Thyroid gland (tissue), 4 donors: Measurements from ENCODE around the gene CHST7. TPM values are rescaled to one million over a fixed set of nuclear protein-coding genes. Genes with fewer than 3 reads are reported as not detected.

ENCODE experiments used
- DNase-seq, 2 donors: peaks; one replicate each; pipeline ENCODE4 v3.0.0-alpha.2; 2019
- H3K27ac ChIP-seq, 3 donors: fragments of 200-600 bp; sonication (generic); 1 replicate in 2 of 3; 2 replicates in 1 of 3; pipeline ENCODE4 v1.5.1; 2016 to 2019; ENCODE audit warnings: mild to moderate bottlenecking in 1 of 3, moderate library complexity in 1 of 3
- H3K27me3 ChIP-seq: fragments of 200-600 bp; sonication (generic); one replicate; pipeline ENCODE4 v1.5.1; 2019
- H3K36me3 ChIP-seq, 2 donors: fragments of 200-600 bp; sonication (generic); one replicate each; pipeline ENCODE4 v1.5.1; 2016 to 2019
- H3K4me1 ChIP-seq, 2 donors: fragments of 200-600 bp; sonication (generic); one replicate each; pipeline ENCODE4 v1.5.1; 2017 to 2019
- H3K4me3 ChIP-seq, 3 donors: fragments of 200-600 bp; sonication (generic); replicated peaks in 1 of 3; 1 replicate in 2 of 3; 2 replicates in 1 of 3; pipeline ENCODE4 v1.5.1; 2016; ENCODE audit warnings: mild to moderate bottlenecking in 1 of 3
- H3K9me3 ChIP-seq: fragments of 200-600 bp; sonication (generic); one replicate; pipeline ENCODE4 v1.5.1; 2017
- POLR2A ChIP-seq, 2 donors: fragments of 450-650 bp; IDR thresholded peaks; one replicate each; pipeline ENCODE4 v1.6.1; 2017; ENCODE audit warnings: antibody characterized with exemption in 2 of 2, mild to moderate bottlenecking in 2 of 2, moderate library complexity in 1 of 2
- WGBS, 2 donors: methylation state at CpG; one replicate each; pipeline ENCODE4 v1.1.5; 2017; 5-methylcytosine and 5-hydroxymethylcytosine counted together
- intact Hi-C: fragments of 100-400 bp; cut with DNase I; formaldehyde crosslinking; loops from one replicate; pipeline ENCODE4 v1.15.1; 2023
- total RNA-seq, 4 donors: library from RNA; depleted of rRNA; stranded (reverse); fragments of >200 nt; gene quantifications; one replicate each; pipeline ENCODE4 v1.2.3, GENCODE V29; 2016
- TF ChIP-seq, protein P1 (sequence below), 6 experiments: fragments of 200-600 bp in 3 of 6; fragments of 450-650 bp in 3 of 6; sonication (generic) in 3 of 6; IDR thresholded peaks; one replicate each; pipeline ENCODE4 v1.5.1; 2016 to 2019; ENCODE audit warnings: antibody characterized with exemption in 6 of 6, mild to moderate bottlenecking in 2 of 6, inconsistent platforms in 1 of 6, moderate library complexity in 1 of 6

CHST7 gene
- total RNA-seq, 4 donors from 2014 or later, result 9.0 to 28.5 (median 20.4) TPM

DNA sequence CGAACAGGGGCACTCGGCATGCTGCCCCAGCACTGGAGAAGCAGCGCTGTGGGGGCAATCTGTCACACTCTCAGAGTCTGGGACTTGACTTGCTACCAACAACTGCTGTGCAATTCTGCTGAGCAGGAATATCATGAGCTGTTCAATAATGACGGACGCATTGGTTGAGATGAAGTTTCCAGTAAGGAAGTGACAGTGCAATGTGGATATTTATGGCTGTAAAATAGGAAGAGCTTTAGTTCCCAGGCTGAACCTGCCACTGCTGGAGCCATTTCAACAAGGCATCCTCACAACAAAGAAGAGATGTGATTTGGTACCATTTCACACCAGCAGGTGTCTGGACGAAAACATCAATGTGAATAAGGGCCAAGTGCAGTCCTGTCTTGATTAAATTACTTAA lies 24.2 kb downstream of the CHST7 start:
- intact Hi-C loops, result no loop called here
- WGBS, 2 donors, result 83% methylated on average over 1 to 6 of the region's 6 CpGs
- no peak overlapping the region for H3K4me3 ChIP-seq
- H3K27ac ChIP-seq, result no peak overlapping the region
- no peaks in the 10 kb centered on the region for H3K36me3 ChIP-seq
- H3K4me1 ChIP-seq, result no peaks in the 10 kb centered on the region
- no peaks in the 10 kb centered on the region for H3K27me3 ChIP-seq
- H3K9me3 ChIP-seq, result no peaks in the 10 kb centered on the region
- no peak for DNase-seq
- TF ChIP-seq, protein P1, sequence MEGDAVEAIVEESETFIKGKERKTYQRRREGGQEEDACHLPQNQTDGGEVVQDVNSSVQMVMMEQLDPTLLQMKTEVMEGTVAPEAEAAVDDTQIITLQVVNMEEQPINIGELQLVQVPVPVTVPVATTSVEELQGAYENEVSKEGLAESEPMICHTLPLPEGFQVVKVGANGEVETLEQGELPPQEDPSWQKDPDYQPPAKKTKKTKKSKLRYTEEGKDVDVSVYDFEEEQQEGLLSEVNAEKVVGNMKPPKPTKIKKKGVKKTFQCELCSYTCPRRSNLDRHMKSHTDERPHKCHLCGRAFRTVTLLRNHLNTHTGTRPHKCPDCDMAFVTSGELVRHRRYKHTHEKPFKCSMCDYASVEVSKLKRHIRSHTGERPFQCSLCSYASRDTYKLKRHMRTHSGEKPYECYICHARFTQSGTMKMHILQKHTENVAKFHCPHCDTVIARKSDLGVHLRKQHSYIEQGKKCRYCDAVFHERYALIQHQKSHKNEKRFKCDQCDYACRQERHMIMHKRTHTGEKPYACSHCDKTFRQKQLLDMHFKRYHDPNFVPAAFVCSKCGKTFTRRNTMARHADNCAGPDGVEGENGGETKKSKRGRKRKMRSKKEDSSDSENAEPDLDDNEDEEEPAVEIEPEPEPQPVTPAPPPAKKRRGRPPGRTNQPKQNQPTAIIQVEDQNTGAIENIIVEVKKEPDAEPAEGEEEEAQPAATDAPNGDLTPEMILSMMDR (IDR thresholded peaks at IDR 0.05), result no peak
- TF ChIP-seq POLR2A (IDR thresholded peaks at IDR 0.05), result no peak

DNA sequence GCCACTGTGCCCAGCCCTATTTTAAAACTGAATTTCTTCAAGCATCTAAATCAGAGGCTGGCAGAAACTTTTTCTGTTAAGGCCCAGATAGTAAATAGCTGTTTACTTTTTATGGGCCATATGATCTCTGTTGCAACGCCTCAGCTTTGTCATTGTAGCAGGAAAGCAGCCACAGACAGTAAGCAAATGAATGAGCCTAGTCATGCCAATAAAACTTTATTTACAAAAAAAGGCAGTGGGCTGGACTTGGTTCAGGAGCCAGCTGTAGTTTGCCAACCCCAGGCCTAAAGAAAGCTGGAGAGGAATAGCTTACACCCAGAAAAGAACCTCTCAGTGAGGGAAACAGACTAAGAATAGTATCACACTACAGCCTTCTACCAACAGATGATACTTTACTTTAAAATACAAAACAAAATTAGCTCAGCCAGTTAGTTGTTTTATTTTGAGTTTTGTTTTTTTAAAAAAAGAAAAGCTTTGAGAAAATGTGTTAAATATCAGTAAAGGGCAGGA lies 25.5 kb downstream of the CHST7 start:
- Histone ChIP-seq H3K27ac (no peak overlapping the region), H3K27me3 (no peaks in the 10 kb centered on the region), H3K36me3 (no peaks in the 10 kb centered on the region), H3K4me3 (no peak overlapping the region), H3K4me1 (no peaks in the 10 kb centered on the region), H3K9me3 (no peaks in the 10 kb centered on the region)
- no peak for DNase-seq
- intact Hi-C loops, result no loop called here
- 0% methylated on average over 1 of the region's 1 CpG; no CpG with 5 or more reads in 1 of the 2 donors for WGBS, 2 donors
- TF ChIP-seq, protein P1 (IDR thresholded peaks at IDR 0.05), result no peak
- no peak for TF ChIP-seq POLR2A (IDR thresholded peaks at IDR 0.05)

DNA sequence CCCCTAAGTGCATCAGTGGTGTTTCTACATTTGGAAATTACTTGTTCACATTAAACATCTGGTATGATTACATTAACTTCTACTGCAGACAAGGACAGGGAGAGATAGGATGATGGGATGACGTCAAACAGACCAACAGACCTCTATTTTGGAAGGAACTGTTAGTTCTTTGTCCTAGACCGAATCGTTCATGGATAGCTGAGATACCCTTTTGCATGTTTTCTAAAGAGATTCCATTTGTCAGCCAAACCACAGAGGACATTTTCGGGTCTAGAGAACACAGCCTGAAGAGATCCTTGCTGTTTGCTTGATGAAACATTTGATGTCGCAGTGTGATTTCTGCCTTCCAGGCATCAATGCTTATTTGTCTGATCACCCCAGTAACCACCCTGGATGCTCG lies 27.7 kb downstream of the CHST7 start:
- Histone ChIP-seq H3K27ac (no peak overlapping the region), H3K4me1 (no peaks in the 10 kb centered on the region), H3K4me3 (no peak overlapping the region), H3K9me3 (no peaks in the 10 kb centered on the region), H3K36me3 (no peaks in the 10 kb centered on the region), H3K27me3 (no peaks in the 10 kb centered on the region)
- intact Hi-C loops, result no loop called here
- WGBS, 2 donors, result 63 to 78% methylated on average over 6 of the region's 6 CpGs
- DNase-seq, result no peak
- TF ChIP-seq POLR2A (IDR thresholded peaks at IDR 0.05), result no peak
- TF ChIP-seq, protein P1 (IDR thresholded peaks at IDR 0.05), result no peak

DNA sequence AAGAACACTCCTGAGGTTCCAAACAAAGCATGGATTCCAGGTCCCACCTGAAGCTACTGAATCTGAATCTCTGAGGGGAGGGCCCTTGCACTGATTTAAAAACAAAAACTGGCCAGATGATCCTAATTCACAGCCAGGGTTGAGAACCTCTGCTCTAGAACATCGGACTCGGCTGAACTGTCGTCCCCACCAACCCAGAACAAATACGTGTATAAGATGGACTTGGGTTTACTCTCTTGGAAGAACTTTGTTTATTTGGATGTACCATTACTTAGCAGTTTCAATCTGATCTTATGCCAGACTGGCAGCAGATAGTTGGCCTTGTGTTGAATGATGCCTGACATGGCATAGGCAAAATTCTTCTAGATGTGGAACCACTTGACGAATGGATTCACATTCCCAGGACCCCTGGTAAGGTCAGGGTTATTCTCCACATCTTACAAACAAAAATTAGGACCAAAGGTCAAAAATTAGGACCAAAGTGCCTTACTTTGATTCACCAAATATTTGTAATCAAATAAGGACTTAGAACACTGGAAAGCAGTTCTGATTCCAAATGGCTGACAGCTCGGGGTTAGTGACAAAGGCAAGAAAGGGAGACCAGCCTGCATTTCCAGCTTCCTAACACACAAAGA lies 29.0 kb downstream of the CHST7 start:
- intact Hi-C loops, result no loop called here
- 95 to 96% methylated on average over 6 of the region's 6 CpGs for WGBS, 2 donors

DNA sequence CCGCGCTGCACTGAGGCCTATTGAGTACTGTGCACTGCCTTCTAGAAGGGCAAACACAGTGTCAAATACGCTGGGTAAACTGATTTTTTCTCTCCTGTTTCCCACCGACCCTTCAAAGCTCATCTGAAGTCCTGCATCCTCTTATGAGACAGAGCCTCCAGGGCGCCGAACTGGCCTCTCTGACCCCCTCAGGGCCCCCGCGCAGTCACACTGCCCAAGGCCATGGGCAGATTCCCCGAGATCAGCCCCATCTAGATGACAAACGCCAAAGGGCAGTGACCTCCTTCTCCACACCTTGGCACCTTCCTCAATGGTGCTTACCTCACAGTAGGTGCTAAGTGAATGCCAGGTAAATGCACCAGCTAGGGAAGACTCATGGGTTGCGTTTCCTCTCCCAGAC lies 34.4 kb downstream of the CHST7 start:
- TF ChIP-seq, protein P1 (IDR thresholded peaks at IDR 0.05), result no peak
- no peak for TF ChIP-seq POLR2A (IDR thresholded peaks at IDR 0.05)
- Histone ChIP-seq H3K4me1 (no peaks in the 10 kb centered on the region), H3K36me3 (no peaks in the 10 kb centered on the region), H3K9me3 (no peaks in the 10 kb centered on the region), H3K27me3 (no peaks in the 10 kb centered on the region), H3K27ac (no peak overlapping the region), H3K4me3 (no peak overlapping the region)
- DNase-seq, result no peak
- intact Hi-C loops, result no loop called here
- WGBS, 2 donors, result 66 to 79% methylated on average over 8 to 9 of the region's 11 CpGs

More for the DNA sequence above, 29.0 kb downstream of the CHST7 start:
- H3K36me3 ChIP-seq, result no peaks in the 10 kb centered on the region
- no peak for DNase-seq
- H3K4me1 ChIP-seq, result no peaks in the 10 kb centered on the region
- TF ChIP-seq POLR2A (IDR thresholded peaks at IDR 0.05), result no peak
- TF ChIP-seq, protein P1 (IDR thresholded peaks at IDR 0.05), result no peak
- no peak overlapping the region for H3K4me3 ChIP-seq
- no peaks in the 10 kb centered on the region for H3K9me3 ChIP-seq
- H3K27me3 ChIP-seq, result no peaks in the 10 kb centered on the region
- no peak overlapping the region for H3K27ac ChIP-seq
